ENCODE measurements around the gene MKKS. TPM values are rescaled to one million over a fixed set of nuclear protein-coding genes. Genes with fewer than 3 reads are reported as not detected.

The MKKS gene
- total and polyA plus RNA-seq, 9 of the 15 experiments (the other 6 are each of a cell fraction or from before 2014, with no cell fraction given): 6.8 to 26.8 (median 12.0) TPM

DNA sequence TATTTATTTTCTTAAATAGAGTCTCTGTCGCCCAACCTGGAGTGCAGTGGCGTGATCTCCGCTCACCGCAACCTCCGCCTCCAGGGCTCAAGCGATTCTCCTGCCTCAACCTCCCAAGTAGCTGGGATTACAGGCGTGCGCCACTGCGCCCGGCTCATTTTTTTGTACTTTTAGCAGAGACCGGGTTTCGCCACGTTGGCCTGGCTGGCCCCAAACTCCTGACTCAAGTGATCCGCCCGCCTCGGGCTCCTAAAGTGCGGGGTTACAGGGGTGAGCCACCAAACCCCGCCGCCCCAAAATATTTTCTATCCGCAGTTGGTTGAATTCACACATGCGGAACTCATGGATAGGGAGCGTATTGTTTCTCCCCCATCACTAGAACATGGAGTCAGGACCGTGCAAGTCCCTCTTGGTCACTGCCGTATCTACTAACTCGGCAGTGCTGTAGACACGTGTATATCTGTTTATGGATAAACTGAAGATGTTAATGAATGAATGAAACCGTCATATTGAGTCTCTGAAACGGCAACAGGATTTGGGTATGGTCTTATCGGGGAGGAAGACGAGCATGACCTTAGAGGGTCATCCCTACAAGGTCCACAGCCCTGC is 904 bp downstream of the MKKS start:
- CTCF ChIA-PET (ENCODE audit: low intra/inter-chr PET ratio): no interaction called here
- peaks cover 87% of the 10 kb centered on the region for H3K79me2 ChIP-seq (ENCODE audit: control insufficient read depth, insufficient read depth, low read length)
- ATAC-seq: peak; percentile 5
- H3K9me3 ChIP-seq (replicated peaks; ENCODE audit: control insufficient read depth, insufficient read depth, low read depth, low read length): no peaks in the 10 kb centered on the region
- peak; percentile 11 for FAIRE-seq
- no TSS peak for BruUV-seq (replicated peaks)
- H3K4me2 ChIP-seq (ENCODE audit: insufficient read depth, low read length): peak overlapping the region; percentile 95
- 5% methylated on average over 12 of the region's 30 CpGs for WGBS (ENCODE audit: insufficient coverage, low coverage, missing lambda C conversion rate)
- H3K4me1 ChIP-seq (replicated peaks in 1 of 2; ENCODE audit: control insufficient read depth in 2 of 2, insufficient read depth in 2 of 2, low read length in 2 of 2): peaks cover 12 to 24% of the 10 kb centered on the region in 2 experiments; a peak in 4 of 5 replicates
- TF ChIP-seq, protein P1, sequence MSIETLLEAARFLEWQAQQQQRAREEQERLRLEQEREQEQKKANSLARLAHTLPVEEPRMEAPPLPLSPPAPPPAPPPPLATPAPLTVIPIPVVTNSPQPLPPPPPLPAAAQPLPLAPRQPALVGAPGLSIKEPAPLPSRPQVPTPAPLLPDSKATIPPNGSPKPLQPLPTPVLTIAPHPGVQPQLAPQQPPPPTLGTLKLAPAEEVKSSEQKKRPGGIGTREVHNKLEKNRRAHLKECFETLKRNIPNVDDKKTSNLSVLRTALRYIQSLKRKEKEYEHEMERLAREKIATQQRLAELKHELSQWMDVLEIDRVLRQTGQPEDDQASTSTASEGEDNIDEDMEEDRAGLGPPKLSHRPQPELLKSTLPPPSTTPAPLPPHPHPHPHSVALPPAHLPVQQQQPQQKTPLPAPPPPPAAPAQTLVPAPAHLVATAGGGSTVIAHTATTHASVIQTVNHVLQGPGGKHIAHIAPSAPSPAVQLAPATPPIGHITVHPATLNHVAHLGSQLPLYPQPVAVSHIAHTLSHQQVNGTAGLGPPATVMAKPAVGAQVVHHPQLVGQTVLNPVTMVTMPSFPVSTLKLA (conservative IDR thresholded peaks at IDR 0.05): peak; percentile 23 to 41; a peak in 2 of 4 replicates
- no peak for TF ChIP-seq NCOR1 (IDR thresholded peaks at IDR 0.05)
- DNase-seq (ENCODE audit: extremely low read depth in 1 of 4, low spot score in 3 of 4): no peak
- no peaks in the 10 kb centered on the region for H3K9me1 ChIP-seq (ENCODE audit: control insufficient read depth, insufficient read depth, low read length)
- peak overlapping the region; percentile 88 for H3K27ac ChIP-seq (ENCODE audit: extremely low read depth, low read depth, low read length)
- no peaks in the 10 kb centered on the region for H3K27me3 ChIP-seq (ENCODE audit: control insufficient read depth in 2 of 2, insufficient read depth in 2 of 2, low read length in 2 of 2)
- POLR2A ChIA-PET: interaction anchor here (0.6 to 0.7 kb wide), 2 partner anchors 38 to 163 kb away, joined by 3 read pairs; no protein-coding TSS in a partner anchor
- H2AFZ ChIP-seq (ENCODE audit: low read depth, low read length): peak overlapping the region; percentile 83
- peak overlapping the region; percentile 85 to 97 for H3K9ac ChIP-seq (ENCODE audit: insufficient read depth in 1 of 2, low read depth in 2 of 2, low read length in 2 of 2)
- peaks cover 8% of the 10 kb centered on the region; the same call in 2 of the 3 replicates for H3K36me3 ChIP-seq (ENCODE audit: control insufficient read depth, insufficient read depth, low read length)
- intact Hi-C loops (cut with micrococcal nuclease): loop anchor here (5.0 kb wide), 1 partner anchor 59 kb away; no protein-coding TSS in a partner anchor
- no peaks in the 10 kb centered on the region for H4K20me1 ChIP-seq (replicated peaks; ENCODE audit: control insufficient read depth, insufficient read depth, low read length)
- H3K4me3 ChIP-seq: peak overlapping the region; percentile 73
- in situ Hi-C loops (cut with MboI): no loop called here
